ENCODE results near the gene PTRHD1. TPM values are rescaled to one million over a fixed set of nuclear protein-coding genes. Genes with fewer than 3 reads are reported as not detected.

PTRHD1 gene
- total and polyA plus RNA-seq, 5 donors from 2014 or later: 16.9 to 83.0 (median 52.4) TPM

- DNase-seq (peak in 1 of 3 donors; percentile 2), ATAC-seq (ENCODE audit: low read depth in 2 of 2) (no peak)
- no peaks in the 10 kb centered on the region for H3K27me3 Mint-ChIP-seq
- peaks cover under 1% of the 10 kb centered on the region for H3K36me3 Mint-ChIP-seq
- peaks cover 7% of the 10 kb centered on the region for H3K36me3 ChIP-seq (ENCODE audit: control insufficient read depth, insufficient read depth, low read length)
- peak overlapping the region; percentile 49 for H3K27ac ChIP-seq (ENCODE audit: insufficient read depth, low read length, poor library complexity, severe bottlenecking)
- no peaks in the 10 kb centered on the region for H3K9me3 Mint-ChIP-seq
- peaks cover 22% of the 10 kb centered on the region for H3K4me1 ChIP-seq (ENCODE audit: control insufficient read depth, insufficient read depth, low read length, poor library complexity, severe bottlenecking)
- peak overlapping the region; percentile 38 for H3K4me3 ChIP-seq (ENCODE audit: low read depth, low read length)
- H3K9me3 ChIP-seq (ENCODE audit: control insufficient read depth in 2 of 2, low read length in 2 of 2): no peaks in the 10 kb centered on the region
- no peaks in the 10 kb centered on the region for H3K27me3 ChIP-seq (ENCODE audit: control insufficient read depth, insufficient read depth, low read length)
- H3K27ac Mint-ChIP-seq: peak overlapping the region in 1 of 3 donors; percentile 73
- no peak overlapping the region for H3K4me3 Mint-ChIP-seq
- peaks cover 9 to 25% (median 17%) of the 10 kb centered on the region in 4 donors for H3K4me1 Mint-ChIP-seq
Observed at GRCh38 chr2:24826773-24827145, 33.6 kb upstream of the PTRHD1 start.

GRCh38 chr2:24825883-24826772 is 32.9 kb upstream of the PTRHD1 start:
- Mint-ChIP-seq H3K27me3 (no peaks in the 10 kb centered on the region), H3K4me1 (peaks cover 9 to 25% (median 17%) of the 10 kb centered on the region in 4 donors), H3K36me3 (peaks cover 7% of the 10 kb centered on the region), H3K4me3 (peak overlapping the region in 2 of 4 donors; percentile 43 to 77), H3K27ac (peak overlapping the region in 2 of 3 donors; percentile 65 to 73), H3K9me3 (no peaks in the 10 kb centered on the region)
- Histone ChIP-seq H3K27ac (ENCODE audit: insufficient read depth, low read length, poor library complexity, severe bottlenecking) (peak overlapping the region; percentile 64), H3K27me3 (ENCODE audit: control insufficient read depth, insufficient read depth, low read length) (no peaks in the 10 kb centered on the region), H3K36me3 (ENCODE audit: control insufficient read depth, insufficient read depth, low read length) (peaks cover 13% of the 10 kb centered on the region), H3K9me3 (ENCODE audit: control insufficient read depth in 2 of 2, low read length in 2 of 2) (no peaks in the 10 kb centered on the region), H3K4me3 (ENCODE audit: low read depth, low read length) (peak overlapping the region; percentile 38), H3K4me1 (ENCODE audit: control insufficient read depth, insufficient read depth, low read length, poor library complexity, severe bottlenecking) (peaks cover 22% of the 10 kb centered on the region)
- DNase-seq: peak in 2 of 3 donors; percentile 16 to 37
- ATAC-seq (ENCODE audit: low read depth in 2 of 2): no peak

- Mint-ChIP-seq H3K27me3 (no peaks in the 10 kb centered on the region), H3K4me3 (peak overlapping the region in 3 of 4 donors; percentile 22 to 77 (median 43)), H3K36me3 (peaks cover 16% of the 10 kb centered on the region), H3K4me1 (peaks cover 9 to 25% (median 17%) of the 10 kb centered on the region in 4 donors), H3K9me3 (no peaks in the 10 kb centered on the region), H3K27ac (peak overlapping the region in 2 of 3 donors; percentile 65 to 73)
- ATAC-seq (ENCODE audit: low read depth in 2 of 2): no peak
- H3K36me3 ChIP-seq (ENCODE audit: control insufficient read depth, insufficient read depth, low read length): peaks cover 18% of the 10 kb centered on the region
- H3K4me3 ChIP-seq (ENCODE audit: low read depth, low read length): no peak overlapping the region
- no peak overlapping the region for H3K27ac ChIP-seq (ENCODE audit: insufficient read depth, low read length, poor library complexity, severe bottlenecking)
- peaks cover 22% of the 10 kb centered on the region for H3K4me1 ChIP-seq (ENCODE audit: control insufficient read depth, insufficient read depth, low read length, poor library complexity, severe bottlenecking)
- peak in 2 of 3 donors; percentile 3 to 58 for DNase-seq
- no peaks in the 10 kb centered on the region for H3K9me3 ChIP-seq (ENCODE audit: control insufficient read depth in 2 of 2, low read length in 2 of 2)
- no peaks in the 10 kb centered on the region for H3K27me3 ChIP-seq (ENCODE audit: control insufficient read depth, insufficient read depth, low read length)
Observed at GRCh38 chr2:24824966-24825882, 32.0 kb upstream of the PTRHD1 start.

DNA sequence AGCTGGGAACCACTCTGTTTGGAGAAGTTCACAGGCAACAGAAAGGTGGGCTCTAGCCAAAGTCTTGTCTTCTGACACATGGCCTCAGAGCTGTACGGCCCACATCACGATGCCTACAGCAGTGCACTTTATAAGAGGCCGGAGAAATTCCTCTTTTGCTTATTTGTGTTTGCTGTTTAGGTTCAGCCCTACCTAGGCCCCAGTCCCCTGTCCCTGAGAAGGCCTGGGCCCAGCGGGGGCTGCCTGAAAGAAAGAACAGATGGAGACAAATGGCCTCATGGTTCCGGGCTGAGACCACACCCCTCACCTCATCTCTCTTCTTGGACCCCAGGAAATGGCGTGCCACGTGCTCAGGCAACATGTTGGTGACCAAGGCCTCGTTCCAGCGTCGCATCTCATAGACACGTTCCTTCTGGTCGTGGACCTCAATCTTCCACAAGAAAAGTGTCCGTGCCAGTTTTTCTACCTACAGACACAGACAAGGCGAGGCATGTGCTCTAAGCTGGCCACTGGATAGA is 30.9 kb upstream of the PTRHD1 start:
- DNase-seq (no peak), ATAC-seq (ENCODE audit: low read depth in 2 of 2) (no peak)
- no peak overlapping the region for H3K4me3 ChIP-seq (ENCODE audit: low read depth, low read length)
- Mint-ChIP-seq H3K4me3 (no peak overlapping the region), H3K27ac (no peak overlapping the region), H3K4me1 (peaks cover 9 to 25% (median 17%) of the 10 kb centered on the region in 4 donors), H3K36me3 (peaks cover 17% of the 10 kb centered on the region), H3K27me3 (no peaks in the 10 kb centered on the region), H3K9me3 (no peaks in the 10 kb centered on the region)
- peaks cover 22% of the 10 kb centered on the region for H3K4me1 ChIP-seq (ENCODE audit: control insufficient read depth, insufficient read depth, low read length, poor library complexity, severe bottlenecking)
- no peak overlapping the region for H3K27ac ChIP-seq (ENCODE audit: insufficient read depth, low read length, poor library complexity, severe bottlenecking)
- H3K9me3 ChIP-seq (ENCODE audit: control insufficient read depth in 2 of 2, low read length in 2 of 2): no peaks in the 10 kb centered on the region
- H3K36me3 ChIP-seq (ENCODE audit: control insufficient read depth, insufficient read depth, low read length): peaks cover 26% of the 10 kb centered on the region
- H3K27me3 ChIP-seq (ENCODE audit: control insufficient read depth, insufficient read depth, low read length): no peaks in the 10 kb centered on the region

DNA sequence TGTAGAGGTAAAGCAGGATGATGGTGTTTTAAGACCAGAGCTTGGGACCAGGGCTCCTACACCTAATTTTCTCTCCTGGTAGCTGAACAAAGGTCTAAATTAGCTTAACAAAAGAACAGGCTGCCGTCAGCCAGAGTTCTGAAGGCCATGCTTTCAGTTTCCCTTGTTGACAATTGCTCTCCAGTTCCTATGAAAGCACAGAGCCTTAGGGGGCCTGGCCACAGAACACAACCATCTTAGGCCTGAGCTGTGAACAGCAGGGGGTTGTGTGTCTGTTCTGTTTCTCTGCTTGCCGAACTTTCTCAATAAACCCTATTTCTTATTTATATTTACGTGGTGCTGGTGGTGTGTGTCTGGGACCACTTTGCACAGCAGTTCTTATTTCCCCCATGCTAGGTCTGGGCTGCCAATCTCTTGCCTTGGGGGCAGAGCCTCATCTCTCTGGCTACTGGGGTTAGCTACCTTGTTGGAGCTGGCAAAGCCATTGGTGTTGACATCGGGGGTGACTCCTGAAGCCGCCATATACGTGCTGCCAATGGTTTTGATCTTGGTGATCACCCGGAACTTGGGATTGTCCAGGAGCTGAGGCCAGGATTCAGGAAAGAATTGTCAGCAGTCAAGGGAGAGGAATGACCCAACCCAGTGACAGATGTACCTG is 29.0 kb upstream of the PTRHD1 start:
- H3K9me3 ChIP-seq (ENCODE audit: control insufficient read depth in 2 of 2, low read length in 2 of 2): no peaks in the 10 kb centered on the region
- no peak overlapping the region for H3K4me3 Mint-ChIP-seq
- no peak overlapping the region for H3K27ac ChIP-seq (ENCODE audit: insufficient read depth, low read length, poor library complexity, severe bottlenecking)
- H3K27ac Mint-ChIP-seq: peak overlapping the region in 1 of 3 donors; percentile 66
- H3K9me3 Mint-ChIP-seq: no peaks in the 10 kb centered on the region
- DNase-seq: no peak
- ATAC-seq (ENCODE audit: low read depth in 2 of 2): no peak
- peaks cover 2 to 18% (median 12%) of the 10 kb centered on the region in 4 donors for H3K4me1 Mint-ChIP-seq
- H3K27me3 ChIP-seq (ENCODE audit: control insufficient read depth, insufficient read depth, low read length): no peaks in the 10 kb centered on the region
- H3K27me3 Mint-ChIP-seq: no peaks in the 10 kb centered on the region
- peaks cover 37% of the 10 kb centered on the region for H3K36me3 ChIP-seq (ENCODE audit: control insufficient read depth, insufficient read depth, low read length)
- peaks cover 15% of the 10 kb centered on the region for H3K4me1 ChIP-seq (ENCODE audit: control insufficient read depth, insufficient read depth, low read length, poor library complexity, severe bottlenecking)
- H3K36me3 Mint-ChIP-seq: peaks cover 26% of the 10 kb centered on the region
- H3K4me3 ChIP-seq (ENCODE audit: low read depth, low read length): no peak overlapping the region

- Histone ChIP-seq H3K9me3 (ENCODE audit: control insufficient read depth in 2 of 2, low read length in 2 of 2) (no peaks in the 10 kb centered on the region), H3K27me3 (ENCODE audit: control insufficient read depth, insufficient read depth, low read length) (no peaks in the 10 kb centered on the region), H3K36me3 (ENCODE audit: control insufficient read depth, insufficient read depth, low read length) (peaks cover 44% of the 10 kb centered on the region), H3K27ac (ENCODE audit: insufficient read depth, low read length, poor library complexity, severe bottlenecking) (no peak overlapping the region), H3K4me1 (ENCODE audit: control insufficient read depth, insufficient read depth, low read length, poor library complexity, severe bottlenecking) (peaks cover 8% of the 10 kb centered on the region), H3K4me3 (ENCODE audit: low read depth, low read length) (no peak overlapping the region)
- DNase-seq (no peak), ATAC-seq (ENCODE audit: low read depth in 2 of 2) (no peak)
- Mint-ChIP-seq H3K27ac (peak overlapping the region in 2 of 3 donors; percentile 36 to 76), H3K27me3 (no peaks in the 10 kb centered on the region), H3K4me1 (peaks cover 0 to 17% (median 7%) of the 10 kb centered on the region in 4 donors), H3K4me3 (no peak overlapping the region), H3K36me3 (peaks cover 33% of the 10 kb centered on the region), H3K9me3 (no peaks in the 10 kb centered on the region)
Observed at GRCh38 chr2:24821433-24821891, 28.3 kb upstream of the PTRHD1 start.

Measured in CD4-positive, CD25-positive, alpha-beta regulatory T cell (primary cell).